ENCODE measurements around the gene IRAK1BP1.
"Not testable (repeated sequence)": the region's sequence is repeated elsewhere in the genome, so short reads cannot be mapped to it uniquely, and the experiment has no call there.

The IRAK1BP1 gene

GRCh38 chr6:78867370-78868040 lies at the start of gene IRAK1BP1:
TSS of gene IRAK1BP1 (plus strand) at chr6:78867551. CDS start at chr6:78867577, 26 bp downstream.
- DNase-seq, result peak; percentile 81

GRCh38 chr6:78824045-78824444 lies 43.3 kb upstream of the IRAK1BP1 start:
- no peak for DNase-seq

- DNase-seq, result no peak
Observed at GRCh38 chr6:78829407-78829806, 37.9 kb upstream of the IRAK1BP1 start.

GRCh38 chr6:78830805-78831204 lies 36.5 kb upstream of the IRAK1BP1 start:
- no peak for DNase-seq

GRCh38 chr6:78831492-78831891 lies 35.9 kb upstream of the IRAK1BP1 start:
- DNase-seq, result no peak

GRCh38 chr6:78832091-78832808 lies 35.1 kb upstream of the IRAK1BP1 start:
- DNase-seq, result no peak

- no peak for DNase-seq
Observed at GRCh38 chr6:78835817-78836216, 31.5 kb upstream of the IRAK1BP1 start.

GRCh38 chr6:78836598-78836997 lies 30.8 kb upstream of the IRAK1BP1 start:
- DNase-seq, result no peak

GRCh38 chr6:78841111-78841510 lies 26.2 kb upstream of the IRAK1BP1 start:
- no peak for DNase-seq

DNA sequence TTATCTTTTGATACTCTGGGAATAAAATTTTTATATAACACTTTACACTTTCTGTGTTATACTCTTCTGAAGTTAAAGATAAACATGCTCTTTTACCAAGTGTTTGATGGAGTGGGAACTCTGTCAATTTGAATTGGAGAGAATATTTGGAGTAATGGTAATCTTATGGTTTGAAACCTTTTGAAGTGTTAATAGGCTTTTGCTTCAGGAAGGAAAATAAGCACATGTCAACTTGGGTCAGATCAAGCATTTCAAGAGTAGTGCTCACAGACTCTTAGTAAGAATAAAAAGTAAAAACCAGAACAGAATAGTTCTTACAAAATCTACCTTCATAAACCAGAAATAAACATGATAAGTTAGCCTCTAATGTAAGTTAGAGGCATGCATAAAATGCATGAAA lies 24.4 kb upstream of the IRAK1BP1 start:
- DNase-seq, result no peak

DNA sequence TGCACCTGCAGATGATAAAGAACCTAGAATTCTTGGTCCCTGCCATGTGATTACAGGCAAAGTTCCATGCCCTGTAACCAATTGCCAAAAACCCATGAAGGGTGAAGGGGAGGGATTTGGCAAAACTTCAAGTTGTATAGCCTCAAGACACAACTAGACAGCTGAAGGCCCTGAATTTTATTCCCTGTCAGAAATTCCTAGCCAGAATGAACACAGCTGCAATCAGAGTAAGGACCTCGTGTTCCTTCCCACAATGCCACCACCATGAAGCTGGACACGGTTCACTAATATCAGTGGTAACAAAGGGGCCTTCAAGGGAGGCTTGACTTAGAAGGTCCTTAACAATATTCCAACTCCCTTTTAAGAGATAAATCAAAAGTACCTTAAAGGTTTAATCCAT lies 22.5 kb upstream of the IRAK1BP1 start:
- DNase-seq, result no peak

DNA sequence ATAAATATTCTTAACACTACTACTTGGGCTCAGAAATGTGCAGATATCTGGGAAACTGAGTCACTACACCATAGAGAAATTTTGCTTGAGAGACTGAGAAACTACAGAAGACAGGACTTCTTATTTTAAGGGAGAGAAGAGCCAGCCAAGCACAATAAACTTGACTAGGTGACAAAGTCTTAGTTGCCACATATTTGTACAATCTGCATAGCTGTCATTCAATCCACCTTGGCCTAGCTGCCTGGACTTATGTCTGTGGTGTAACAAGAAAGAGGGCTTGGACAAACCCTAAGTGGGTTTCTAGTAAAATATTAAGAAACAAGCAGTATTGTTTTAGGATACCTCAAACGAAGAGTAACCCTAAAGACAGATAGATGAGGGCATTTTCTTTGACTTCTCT lies 21.8 kb upstream of the IRAK1BP1 start:
- no peak for DNase-seq

DNA sequence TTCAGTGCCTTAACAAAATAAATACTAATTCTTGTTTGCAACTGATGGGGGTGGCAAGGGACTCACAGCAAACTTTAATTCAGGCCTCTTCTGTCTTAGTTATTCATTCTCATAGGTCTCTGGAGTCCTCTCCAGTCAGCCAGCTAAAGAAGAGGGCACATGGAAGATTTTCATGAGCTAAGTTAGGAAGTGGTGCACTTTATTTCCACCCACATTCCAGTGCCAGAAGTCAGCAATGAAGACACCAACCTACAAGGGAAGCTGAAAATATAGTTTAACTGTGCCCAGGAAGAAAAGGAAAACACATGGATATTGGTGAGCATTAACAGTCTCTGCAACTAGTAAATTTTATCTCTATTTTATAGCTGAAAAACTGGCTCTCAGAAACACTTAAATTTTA lies 16.7 kb upstream of the IRAK1BP1 start:
- no peak for DNase-seq

DNA sequence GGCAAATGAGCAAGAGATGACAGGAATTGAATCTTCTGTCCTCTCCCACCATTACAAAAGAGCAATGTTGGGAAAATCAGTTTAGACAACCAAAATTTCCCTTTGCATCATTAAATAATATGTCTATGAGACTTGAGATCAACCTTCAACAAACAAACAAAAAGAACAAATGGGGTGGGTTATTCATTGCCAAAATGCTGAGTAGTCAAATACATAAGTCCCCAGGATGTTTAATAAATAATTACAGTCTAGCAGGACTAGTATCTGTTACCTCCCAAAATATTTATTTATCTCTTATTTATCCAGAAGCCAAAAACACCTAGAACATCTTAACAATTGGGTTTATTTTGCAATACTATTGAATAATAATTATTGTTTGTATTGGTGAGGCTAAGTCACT lies 16.2 kb upstream of the IRAK1BP1 start:
- no peak for DNase-seq

DNA sequence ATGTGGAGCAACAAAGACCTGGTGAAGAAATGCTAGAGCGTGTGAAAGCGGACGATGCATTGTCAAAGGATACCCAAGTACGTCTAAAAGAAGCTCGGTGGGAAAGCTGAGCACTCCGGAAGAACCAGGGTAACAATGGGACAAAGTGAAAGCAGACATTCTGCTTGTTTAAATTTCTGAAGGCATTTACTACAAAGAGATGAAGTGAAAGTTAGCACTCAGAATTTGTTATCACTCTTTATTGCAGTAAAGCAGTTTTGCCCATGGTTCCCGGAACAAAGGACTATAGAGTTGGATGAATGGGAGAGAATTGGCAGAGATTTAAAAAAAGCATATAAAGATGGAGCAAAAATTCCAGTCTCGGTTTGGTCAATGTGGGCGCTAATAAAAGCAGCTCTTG lies 12.8 kb upstream of the IRAK1BP1 start:
- DNase-seq, result no peak

DNA sequence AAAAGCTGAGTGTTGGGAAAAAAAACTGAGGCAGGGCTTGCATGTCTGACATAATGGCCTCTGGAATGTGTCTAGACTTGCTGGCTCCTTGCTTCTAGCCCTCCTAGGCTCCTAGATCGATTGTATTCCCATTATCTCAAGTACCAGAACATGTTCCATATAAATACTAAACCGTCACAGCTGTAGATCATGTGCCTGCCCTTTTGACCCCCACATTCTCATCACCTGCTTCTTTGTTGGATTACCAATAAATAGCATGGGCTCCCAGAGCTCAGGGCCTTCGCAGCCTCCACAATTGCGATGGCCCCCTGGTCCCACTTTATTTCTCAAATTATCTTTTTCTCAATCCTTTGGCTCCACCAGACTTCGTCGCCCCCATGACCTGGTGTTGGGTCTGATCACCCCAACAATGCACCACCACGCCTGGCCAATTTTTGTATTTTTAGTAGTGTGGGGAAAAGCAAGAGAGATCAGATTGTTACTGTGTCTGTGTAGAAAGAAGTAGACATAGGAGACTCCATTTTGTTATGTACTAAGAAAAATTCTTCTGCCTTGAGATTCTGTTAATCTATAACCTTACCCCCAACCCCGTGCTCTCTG lies 8.9 kb upstream of the IRAK1BP1 start:
- DNase-seq, result not testable (repeated sequence)

DNA sequence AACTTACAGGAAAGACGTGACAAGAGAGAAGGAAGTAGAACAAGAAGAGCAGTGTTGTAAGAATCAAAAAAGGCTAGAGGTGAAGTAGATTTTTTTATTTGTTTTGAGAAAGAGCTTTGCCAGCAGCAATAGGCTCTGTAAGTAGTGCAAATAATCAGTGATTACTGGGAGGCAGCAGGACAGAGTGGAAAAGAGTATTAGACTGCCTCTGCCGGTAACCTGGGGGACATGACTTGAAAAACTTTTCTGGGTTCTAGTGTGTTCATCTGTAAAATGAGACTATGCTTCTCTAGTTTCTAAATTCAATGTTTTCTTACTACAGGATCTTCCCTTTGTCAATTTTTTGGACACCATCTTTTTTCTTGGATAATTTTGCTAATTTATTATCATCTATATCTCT lies 5.8 kb upstream of the IRAK1BP1 start:
- DNase-seq, result no peak

DNA sequence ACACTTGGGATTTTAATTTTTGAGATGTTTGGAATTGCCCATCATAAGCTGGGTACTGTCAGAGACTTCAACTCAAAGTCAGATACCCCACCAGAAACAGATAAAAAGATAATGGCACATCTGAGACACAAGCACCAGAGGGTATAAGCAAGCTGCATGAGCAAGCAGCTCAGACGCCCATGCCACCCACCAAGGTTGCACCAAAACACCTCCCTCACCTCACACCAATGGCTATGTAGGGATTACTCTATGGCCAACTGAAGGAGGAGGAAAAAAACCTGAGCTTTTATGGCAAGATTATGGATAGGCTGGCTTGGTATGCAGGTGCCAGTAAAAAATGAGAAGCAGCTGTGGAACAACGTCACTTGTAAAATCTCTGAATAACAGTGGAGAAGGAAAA lies 3.8 kb upstream of the IRAK1BP1 start:
- no peak for DNase-seq

GRCh38 chr6:78864957-78865356 lies 2.4 kb upstream of the IRAK1BP1 start:
- no peak for DNase-seq

DNA sequence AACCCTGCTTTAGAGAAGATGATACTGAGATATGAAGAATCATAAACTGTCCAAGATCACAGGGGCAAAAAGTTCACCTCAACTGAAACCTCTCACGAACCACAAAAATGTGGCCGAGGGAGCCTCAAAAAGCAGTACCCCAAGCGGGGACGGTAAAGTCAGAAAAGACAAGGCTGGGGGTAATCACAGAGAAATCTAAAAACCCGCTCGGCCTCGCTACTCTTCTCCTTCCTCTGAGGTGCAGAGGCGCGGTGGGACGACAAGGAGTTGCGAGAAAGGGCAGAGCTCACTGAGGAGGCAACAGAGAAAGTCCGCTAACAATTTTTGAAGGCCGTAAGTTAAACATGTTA lies 356 bp upstream of the IRAK1BP1 start:
- DNase-seq, result no peak

- no peak for DNase-seq
Observed at GRCh38 chr6:78868116-78868515, 765 bp downstream of the IRAK1BP1 start.

- no peak for DNase-seq
Observed at GRCh38 chr6:78875505-78875904, 8.2 kb downstream of the IRAK1BP1 start.

GRCh38 chr6:78883651-78884050 lies 16.3 kb downstream of the IRAK1BP1 start:
- no peak for DNase-seq

DNA sequence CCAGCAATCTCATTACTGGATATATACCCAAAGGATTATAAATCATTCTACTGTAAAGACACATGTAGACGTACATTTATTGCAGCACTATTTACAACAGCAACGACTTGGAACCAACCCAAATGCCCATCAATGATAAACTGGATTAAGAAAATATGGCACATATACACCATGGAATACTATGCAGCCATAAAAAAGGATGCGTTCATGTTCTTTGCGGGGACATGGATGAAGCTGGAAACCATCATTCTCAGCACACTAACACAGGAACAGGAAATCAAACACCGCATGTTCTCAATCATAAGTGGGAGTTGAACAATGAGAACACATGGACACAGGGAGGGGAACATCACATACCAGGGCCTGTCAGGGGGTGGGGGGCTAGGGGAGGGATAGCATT lies 22.6 kb downstream of the IRAK1BP1 start:
- DNase-seq, result not testable (repeated sequence)

Measured in stimulated activated CD4-positive, alpha-beta T cell treated with anti-CD3 and anti-CD28 coated beads, Interleukin-4, amount 100 ng/mL, for 24 hours (primary cell).